Muscle of arm (tissue), 14 donors: ENCODE data around the gene KLHDC8A. TPM values are rescaled to one million over a fixed set of nuclear protein-coding genes. Genes with fewer than 3 reads are reported as not detected.
A peak's percentile ranks its signal among the peaks of the same experiment; 100 is the strongest.
"Not testable (repeated sequence)": the region's sequence is repeated elsewhere in the genome, so short reads cannot be mapped to it uniquely, and the experiment has no call there.

Experiments used
- DNase-seq: peaks from one replicate; pipeline ENCODE4 v3.0.0-alpha.2; 2013
- long read RNA-seq, 11 donors: transcript quantifications; one replicate each; lab custom pipeline, GENCODE V29; 2026
- polyA plus RNA-seq, 12 donors: library from polyadenylated mRNA; unstranded; fragments of 120-200 nt; gene quantifications; one replicate each; pipeline ENCODE4 v1.2.1, GENCODE V29; 2013; ENCODE audit not compliant: insufficient read length in 12 of 12

KLHDC8A gene, protein sequence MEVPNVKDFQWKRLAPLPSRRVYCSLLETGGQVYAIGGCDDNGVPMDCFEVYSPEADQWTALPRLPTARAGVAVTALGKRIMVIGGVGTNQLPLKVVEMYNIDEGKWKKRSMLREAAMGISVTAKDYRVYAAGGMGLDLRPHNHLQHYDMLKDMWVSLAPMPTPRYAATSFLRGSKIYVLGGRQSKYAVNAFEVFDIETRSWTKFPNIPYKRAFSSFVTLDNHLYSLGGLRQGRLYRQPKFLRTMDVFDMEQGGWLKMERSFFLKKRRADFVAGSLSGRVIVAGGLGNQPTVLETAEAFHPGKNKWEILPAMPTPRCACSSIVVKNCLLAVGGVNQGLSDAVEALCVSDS
- polyA plus RNA-seq, result 1 to 10 TPM in 1 of 12 donors, under 1 TPM in 9, not detected in 2; 0.17 to 1.0 (median 0.38) TPM
- long read RNA-seq, donor 1, result 0 reads
- long read RNA-seq, donor 2, result 0 reads
- long read RNA-seq, donor 3, result 0 reads
- long read RNA-seq, donor 4, result 0 reads
- long read RNA-seq, donor 5, result 0 reads
- long read RNA-seq, donor 6, result 0 reads
- long read RNA-seq, donor 7, result 0 reads
- long read RNA-seq, donor 8, result 0 reads
- long read RNA-seq, donor 9, result 0 reads
- long read RNA-seq, donor 10, result 0 reads
- long read RNA-seq, donor 11, result 0 reads

DNA sequence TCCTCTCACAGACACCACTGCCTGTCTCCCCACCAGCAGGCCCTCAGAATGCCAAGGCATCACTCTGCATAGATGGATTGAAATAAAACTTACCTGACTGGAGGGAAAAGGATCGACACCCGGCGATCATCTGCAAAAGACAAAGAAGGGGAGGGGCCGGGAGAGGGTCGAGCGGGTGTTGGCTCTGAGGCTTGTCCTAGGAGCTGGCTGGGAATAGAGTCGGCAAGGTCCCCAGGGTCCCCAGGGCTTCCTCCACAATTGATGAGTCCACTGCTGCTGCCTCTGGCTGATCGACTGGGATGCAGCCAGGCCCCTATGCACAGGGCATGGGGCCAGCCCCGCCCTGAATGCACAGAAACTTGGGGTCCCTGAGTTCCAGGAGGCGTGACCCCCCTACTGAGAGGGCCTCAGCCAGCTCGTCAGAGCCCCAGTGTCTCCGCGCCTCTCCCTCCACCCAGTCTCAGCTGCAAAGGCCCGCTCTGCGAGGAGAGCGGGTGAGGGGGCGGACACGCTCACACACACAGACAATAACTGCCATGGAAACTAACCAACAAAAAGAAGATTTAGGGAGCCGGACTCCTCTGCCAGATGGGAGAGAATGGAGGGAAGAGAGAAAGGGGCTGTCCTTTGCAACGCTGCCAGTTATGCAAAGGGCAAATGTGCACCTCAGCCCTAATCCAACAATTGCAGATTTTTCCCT, at the start of gene KLHDC8A:
Gene KLHDC8A, minus strand, starts transcription at position 483 of the 700 bp plus-strand sequence. CDS start 13,318 bp downstream, outside the sequence.
- peak; percentile 75 for DNase-seq

GRCh38 chr1:205406252-205406651, 49.5 kb upstream of the KLHDC8A start:
- DNase-seq, result not testable (repeated sequence)

- DNase-seq, result not testable (repeated sequence)
Measured at GRCh38 chr1:205404484-205404883, 47.8 kb upstream of the KLHDC8A start.

GRCh38 chr1:205398586-205398985, 41.9 kb upstream of the KLHDC8A start:
- DNase-seq, result no peak

DNA sequence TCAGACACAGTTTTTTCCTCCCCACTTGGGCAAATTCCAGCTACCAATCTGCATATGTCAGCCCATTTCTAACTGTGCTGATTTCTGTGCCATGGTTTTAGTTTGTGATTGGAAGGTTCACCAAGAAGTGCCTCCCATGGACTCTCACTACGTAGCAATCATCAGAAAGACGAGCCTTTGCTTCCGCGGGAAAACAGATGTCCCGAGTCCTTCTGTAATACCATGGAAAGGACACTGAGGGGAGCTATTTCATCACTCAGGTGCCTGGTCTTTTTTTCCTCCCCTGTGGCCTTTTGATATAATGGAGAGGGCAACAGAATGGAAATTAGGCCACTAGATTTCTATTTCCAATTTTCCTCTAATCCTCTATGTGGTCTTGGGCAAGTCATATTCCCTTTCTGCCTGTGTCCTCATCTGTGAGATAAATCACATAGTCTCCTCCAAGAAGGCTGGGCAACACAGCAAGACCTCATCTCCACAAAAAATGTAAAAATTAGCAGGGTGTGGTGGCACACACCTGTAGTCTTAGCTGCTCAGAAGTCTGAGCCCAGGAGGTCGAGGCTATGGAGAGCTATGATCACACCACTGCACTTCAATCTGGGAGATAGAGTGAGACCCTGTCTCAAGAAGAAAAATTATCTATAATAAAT, 40.4 kb upstream of the KLHDC8A start:
- no peak for DNase-seq

GRCh38 chr1:205395616-205396015, 38.9 kb upstream of the KLHDC8A start:
- DNase-seq, result no peak

DNA sequence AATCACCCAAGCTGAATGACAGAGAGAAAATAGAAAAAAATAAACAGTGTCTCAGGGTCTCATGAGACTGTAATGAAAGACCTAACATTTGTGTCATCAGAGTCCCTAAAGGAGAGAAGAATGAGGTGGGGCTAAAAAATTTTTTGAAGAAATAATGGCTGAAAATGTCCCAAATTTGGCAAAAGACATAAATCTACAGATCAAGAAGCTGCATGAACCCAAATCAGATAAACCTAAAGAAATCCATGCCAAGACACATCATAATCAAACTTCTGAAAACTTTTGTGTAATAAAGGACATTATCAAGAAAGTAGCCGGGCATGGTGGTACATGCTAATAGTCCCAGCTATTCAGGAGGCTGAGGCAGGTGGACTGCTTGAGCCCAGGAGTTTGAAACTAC, 35.9 kb upstream of the KLHDC8A start:
- DNase-seq, result no peak

DNA sequence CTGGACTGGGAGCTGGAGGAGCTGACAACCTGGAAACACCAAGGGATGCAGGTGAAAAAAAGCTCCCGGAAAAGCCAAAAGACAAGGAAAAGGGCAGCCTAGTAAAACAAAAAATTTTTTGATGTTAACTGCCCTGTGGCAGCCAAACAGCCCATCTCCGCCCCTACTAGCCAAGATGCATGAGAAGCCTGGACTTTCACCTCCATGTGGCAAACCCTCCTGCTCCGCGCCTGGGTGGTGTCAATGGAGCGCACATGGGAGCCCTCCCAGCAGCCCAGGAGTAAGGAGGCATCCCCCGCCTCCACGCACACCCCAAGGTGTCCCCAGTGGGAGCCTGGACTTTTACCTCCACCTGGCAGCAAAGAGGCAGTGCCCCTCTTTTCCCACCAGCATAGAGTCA, 34.7 kb upstream of the KLHDC8A start:
- DNase-seq, result no peak

DNA sequence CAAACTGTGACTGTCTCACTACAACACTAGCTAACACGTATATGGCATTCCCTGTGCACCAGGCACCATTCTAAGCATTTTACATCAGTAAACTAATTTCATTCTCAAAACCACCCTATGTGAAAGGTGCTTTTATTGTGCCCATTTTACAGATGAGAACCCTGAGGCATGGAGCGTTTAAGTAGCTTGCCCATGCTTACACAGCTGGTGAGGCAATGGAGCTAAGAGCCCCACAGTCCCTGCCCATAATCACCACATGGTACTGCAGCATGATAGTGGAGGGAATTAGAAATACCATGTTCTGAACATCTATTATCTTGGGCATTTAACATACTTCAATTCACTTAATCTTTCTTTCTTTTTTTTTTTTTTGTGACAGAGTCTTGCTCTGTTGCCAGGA, 31.1 kb upstream of the KLHDC8A start:
- DNase-seq, result no peak

DNA sequence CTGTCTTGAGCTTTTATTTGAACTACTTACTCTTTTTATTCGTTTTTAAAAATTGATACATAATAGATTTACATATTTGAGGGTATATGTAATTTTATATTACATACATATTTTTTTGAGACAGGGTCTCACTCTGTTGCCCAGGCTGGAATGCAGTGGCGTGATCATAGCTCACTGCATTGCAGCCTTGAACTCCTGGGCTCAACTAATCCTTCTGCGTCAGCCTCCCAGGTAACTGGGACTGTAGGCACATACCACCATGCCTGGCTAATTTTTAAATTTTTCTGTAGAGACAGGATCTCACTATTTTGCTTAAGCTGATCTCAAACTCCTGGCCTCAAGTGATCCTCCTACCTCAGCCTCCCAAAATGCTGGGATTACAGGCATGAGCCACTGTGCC, 26.3 kb upstream of the KLHDC8A start:
- DNase-seq, result not testable (repeated sequence)

DNA sequence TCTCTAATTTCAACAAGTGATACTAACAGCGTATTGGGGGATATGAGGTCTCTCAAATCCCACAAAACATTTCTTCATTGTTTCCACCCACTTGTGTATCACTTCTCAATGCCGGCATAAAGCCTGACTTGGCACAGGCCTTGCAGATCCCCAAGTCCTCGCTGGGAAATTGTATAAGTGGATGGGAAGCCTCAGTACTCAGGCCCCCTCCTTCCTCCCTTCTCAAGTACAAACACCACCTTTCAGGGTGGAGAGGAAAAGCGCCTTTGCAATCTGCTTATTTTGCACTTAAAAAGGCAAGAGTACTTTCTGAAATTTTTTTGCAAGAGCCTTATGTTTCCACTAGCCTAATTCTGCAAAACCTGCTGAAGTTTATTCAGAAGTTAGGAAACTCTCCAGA, 25.8 kb upstream of the KLHDC8A start:
- DNase-seq, result no peak

GRCh38 chr1:205381305-205381704, 24.6 kb upstream of the KLHDC8A start:
- DNase-seq, result no peak

GRCh38 chr1:205380882-205381281, 24.2 kb upstream of the KLHDC8A start:
- no peak for DNase-seq

GRCh38 chr1:205379056-205379455, 22.3 kb upstream of the KLHDC8A start:
- no peak for DNase-seq

DNA sequence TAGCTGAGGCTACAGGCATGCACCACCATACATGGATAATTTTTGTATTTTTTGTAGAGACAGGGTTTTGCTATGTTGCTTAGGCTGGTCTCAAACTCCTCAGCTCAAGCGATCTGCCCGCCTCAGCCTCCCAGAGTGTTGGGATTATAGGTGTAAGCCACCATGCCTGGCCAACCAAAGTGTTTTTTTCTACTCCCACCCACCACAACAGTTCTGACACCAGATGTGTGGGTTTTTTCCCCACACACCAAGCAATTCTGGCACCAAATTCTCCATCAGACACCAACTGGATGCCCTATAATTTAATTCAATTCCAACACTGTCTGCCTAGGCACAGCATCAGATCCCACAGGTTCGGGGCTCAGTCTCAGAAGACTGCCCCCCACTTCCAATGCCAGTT, 20.6 kb upstream of the KLHDC8A start:
- no peak for DNase-seq

- no peak for DNase-seq
Measured at GRCh38 chr1:205376739-205377138, 20.0 kb upstream of the KLHDC8A start.

DNA sequence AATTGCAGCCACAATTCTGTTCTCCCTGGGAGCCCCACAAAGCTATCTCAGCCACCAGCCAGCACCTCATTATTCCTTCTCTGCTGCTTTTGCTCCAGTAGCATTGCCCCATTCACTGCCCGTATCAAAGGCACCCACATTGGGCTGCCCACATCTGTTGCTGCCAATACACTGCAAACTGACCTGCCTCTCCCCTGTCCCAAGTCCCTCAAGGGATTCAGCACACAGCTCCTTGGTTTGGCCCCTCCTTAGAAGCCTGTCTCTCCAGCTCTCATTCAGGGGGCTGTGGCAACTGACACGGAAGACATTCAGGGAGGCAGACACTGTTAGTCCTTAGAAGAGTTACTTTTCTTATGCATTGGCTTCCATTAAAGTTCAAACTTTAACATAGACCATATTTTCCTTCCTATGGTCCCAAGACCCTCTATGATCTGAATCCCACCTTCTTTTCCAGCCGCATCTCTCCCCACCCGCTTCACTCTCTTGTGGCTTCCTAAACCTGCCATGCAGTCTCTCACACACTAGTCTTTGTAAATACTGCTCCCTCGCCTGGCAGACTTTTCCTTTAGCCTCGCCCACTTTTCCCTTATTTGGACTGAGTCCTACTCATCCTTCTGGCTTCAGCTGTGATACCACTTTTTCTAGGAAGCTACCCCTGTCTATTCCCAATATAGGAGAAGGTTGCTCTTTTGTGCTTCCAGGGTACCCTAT, 19.3 kb upstream of the KLHDC8A start:
- DNase-seq, result no peak

- no peak for DNase-seq
Measured at GRCh38 chr1:205374210-205375078, 17.7 kb upstream of the KLHDC8A start.

DNA sequence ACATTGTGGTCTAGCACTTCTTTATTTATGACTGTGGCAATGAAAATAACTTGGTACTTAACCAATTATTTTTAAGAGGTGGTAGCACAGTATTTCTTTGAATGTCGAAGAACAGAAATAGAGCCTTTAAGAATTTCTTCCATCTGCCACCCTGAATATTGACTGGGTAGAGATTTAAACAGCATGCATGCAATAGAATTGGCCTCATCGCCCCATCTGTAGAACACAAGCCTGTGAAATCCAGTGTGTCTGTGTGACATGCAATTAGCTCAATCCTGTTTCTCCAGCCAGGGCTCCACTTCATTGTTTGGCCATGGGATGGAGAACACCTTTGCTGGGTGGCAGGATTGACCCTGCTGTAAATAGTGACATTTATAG, 17.1 kb upstream of the KLHDC8A start:
- DNase-seq, result no peak

- no peak for DNase-seq
Measured at GRCh38 chr1:205373022-205373797, 16.5 kb upstream of the KLHDC8A start.
